ENCODE data around the gene TSPAN9.

DNA sequence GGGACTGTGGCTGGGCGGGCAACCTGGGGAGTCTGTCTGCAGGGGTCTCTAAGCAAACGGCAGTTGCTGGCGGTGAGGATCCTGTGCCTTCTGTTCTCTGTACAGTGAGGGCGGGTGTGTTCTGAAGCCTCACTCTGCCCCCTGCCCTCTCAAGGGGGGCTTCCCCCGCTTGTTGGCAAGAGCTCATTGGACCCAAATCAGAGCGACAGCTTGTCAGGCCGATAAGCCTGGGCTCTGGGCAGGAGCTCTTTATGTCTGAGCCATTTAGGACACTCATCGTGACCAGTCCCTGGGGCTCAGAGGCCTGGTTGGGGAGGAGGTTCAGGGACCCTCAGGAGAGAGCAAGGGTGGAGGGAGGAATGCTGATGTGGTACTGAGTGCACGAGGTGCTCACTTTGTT lies 136.0 kb downstream of the TSPAN9 start:
- TF ChIP-seq, protein P1, sequence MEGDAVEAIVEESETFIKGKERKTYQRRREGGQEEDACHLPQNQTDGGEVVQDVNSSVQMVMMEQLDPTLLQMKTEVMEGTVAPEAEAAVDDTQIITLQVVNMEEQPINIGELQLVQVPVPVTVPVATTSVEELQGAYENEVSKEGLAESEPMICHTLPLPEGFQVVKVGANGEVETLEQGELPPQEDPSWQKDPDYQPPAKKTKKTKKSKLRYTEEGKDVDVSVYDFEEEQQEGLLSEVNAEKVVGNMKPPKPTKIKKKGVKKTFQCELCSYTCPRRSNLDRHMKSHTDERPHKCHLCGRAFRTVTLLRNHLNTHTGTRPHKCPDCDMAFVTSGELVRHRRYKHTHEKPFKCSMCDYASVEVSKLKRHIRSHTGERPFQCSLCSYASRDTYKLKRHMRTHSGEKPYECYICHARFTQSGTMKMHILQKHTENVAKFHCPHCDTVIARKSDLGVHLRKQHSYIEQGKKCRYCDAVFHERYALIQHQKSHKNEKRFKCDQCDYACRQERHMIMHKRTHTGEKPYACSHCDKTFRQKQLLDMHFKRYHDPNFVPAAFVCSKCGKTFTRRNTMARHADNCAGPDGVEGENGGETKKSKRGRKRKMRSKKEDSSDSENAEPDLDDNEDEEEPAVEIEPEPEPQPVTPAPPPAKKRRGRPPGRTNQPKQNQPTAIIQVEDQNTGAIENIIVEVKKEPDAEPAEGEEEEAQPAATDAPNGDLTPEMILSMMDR (conservative IDR thresholded peaks at IDR 0.05; ENCODE audit: low read depth, low read length) = no peak
- TF ChIP-seq POLR2A (IDR thresholded peaks at IDR 0.05; ENCODE audit: low read depth, low read length) (no peak), BHLHE40 (IDR thresholded peaks at IDR 0.05; ENCODE audit: low read depth, low read length) (no peak), MAFK (IDR thresholded peaks at IDR 0.05; ENCODE audit: low read depth, low read length) (no peak), FOS (IDR thresholded peaks at IDR 0.05; ENCODE audit: low read depth, low read length) (no peak), MXI1 (IDR thresholded peaks at IDR 0.05; ENCODE audit: borderline replicate concordance, low read depth, low read length) (no peak), NFE2L2 (IDR thresholded peaks at IDR 0.05; ENCODE audit: low read depth, low read length) (no peak), MAZ (IDR thresholded peaks at IDR 0.05; ENCODE audit: borderline replicate concordance, low read depth, low read length) (no peak), CEBPB (IDR thresholded peaks at IDR 0.05; ENCODE audit: low read depth, low read length) (no peak), SMC3 (IDR thresholded peaks at IDR 0.05; ENCODE audit: low read depth, low read length) (no peak), CHD1 (IDR thresholded peaks at IDR 0.05; ENCODE audit: low read depth, low read length) (no peak)
- TF ChIP-seq, protein P2, sequence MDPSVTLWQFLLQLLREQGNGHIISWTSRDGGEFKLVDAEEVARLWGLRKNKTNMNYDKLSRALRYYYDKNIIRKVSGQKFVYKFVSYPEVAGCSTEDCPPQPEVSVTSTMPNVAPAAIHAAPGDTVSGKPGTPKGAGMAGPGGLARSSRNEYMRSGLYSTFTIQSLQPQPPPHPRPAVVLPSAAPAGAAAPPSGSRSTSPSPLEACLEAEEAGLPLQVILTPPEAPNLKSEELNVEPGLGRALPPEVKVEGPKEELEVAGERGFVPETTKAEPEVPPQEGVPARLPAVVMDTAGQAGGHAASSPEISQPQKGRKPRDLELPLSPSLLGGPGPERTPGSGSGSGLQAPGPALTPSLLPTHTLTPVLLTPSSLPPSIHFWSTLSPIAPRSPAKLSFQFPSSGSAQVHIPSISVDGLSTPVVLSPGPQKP (IDR thresholded peaks at IDR 0.05; ENCODE audit: borderline replicate concordance, low read depth, low read length) = no peak
- TF ChIP-seq, protein P3, sequence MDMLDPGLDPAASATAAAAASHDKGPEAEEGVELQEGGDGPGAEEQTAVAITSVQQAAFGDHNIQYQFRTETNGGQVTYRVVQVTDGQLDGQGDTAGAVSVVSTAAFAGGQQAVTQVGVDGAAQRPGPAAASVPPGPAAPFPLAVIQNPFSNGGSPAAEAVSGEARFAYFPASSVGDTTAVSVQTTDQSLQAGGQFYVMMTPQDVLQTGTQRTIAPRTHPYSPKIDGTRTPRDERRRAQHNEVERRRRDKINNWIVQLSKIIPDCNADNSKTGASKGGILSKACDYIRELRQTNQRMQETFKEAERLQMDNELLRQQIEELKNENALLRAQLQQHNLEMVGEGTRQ (IDR thresholded peaks at IDR 0.05; ENCODE audit: low read depth, low read length) = no peak
